Measurements from ENCODE around the gene HSPB2. TPM values are rescaled to one million over a fixed set of nuclear protein-coding genes. Genes with fewer than 3 reads are reported as not detected.
A peak's percentile ranks its signal among the peaks of the same experiment; 100 is the strongest.

HSPB2 gene
- total RNA-seq, 4 donors from 2014 or later = 0.21 to 5.2 TPM; not detected in 2

- Histone ChIP-seq H3K36me3 (no peaks in the 10 kb centered on the region), H3K27ac (no peak overlapping the region), H3K4me3 (no peak overlapping the region), H3K27me3 (no peaks in the 10 kb centered on the region), H3K4me1 (no peaks in the 10 kb centered on the region), H3K9me3 (no peaks in the 10 kb centered on the region)
- TF ChIP-seq CTCF (IDR thresholded peaks at IDR 0.05) = no peak
- TF ChIP-seq POLR2A (IDR thresholded peaks at IDR 0.05) = no peak
- DNase-seq = no peak
- intact Hi-C loops (cut with DNase I; ENCODE audit: low total_unique reads) = no loop called here
Measured at GRCh38 chr11:111920908-111921307, 8.4 kb downstream of the HSPB2 start.

- intact Hi-C loops (cut with DNase I; ENCODE audit: low total_unique reads) = no loop called here
- DNase-seq = no peak
- Histone ChIP-seq H3K4me3 (no peak overlapping the region), H3K27ac (peak overlapping the region; percentile 34 to 94), H3K36me3 (no peaks in the 10 kb centered on the region), H3K4me1 (no peaks in the 10 kb centered on the region), H3K9me3 (no peaks in the 10 kb centered on the region), H3K27me3 (no peaks in the 10 kb centered on the region)
- TF ChIP-seq POLR2A (IDR thresholded peaks at IDR 0.05) (no peak), CTCF (IDR thresholded peaks at IDR 0.05) (no peak)
Measured at GRCh38 chr11:111921541-111922230, 9.2 kb downstream of the HSPB2 start.

- peak in 1 of 2 donors; percentile 91 for DNase-seq
- intact Hi-C loops (cut with DNase I; ENCODE audit: low total_unique reads) = no loop called here
- no peak overlapping the region for H3K4me3 ChIP-seq
Measured at GRCh38 chr11:111922803-111923202, 10.3 kb downstream of the HSPB2 start.

GRCh38 chr11:111923351-111923788 is 10.8 kb downstream of the HSPB2 start:
- no peak overlapping the region for H3K4me3 ChIP-seq
- TF ChIP-seq POLR2A (IDR thresholded peaks at IDR 0.05) (no peak), CTCF (IDR thresholded peaks at IDR 0.05) (no peak)
- intact Hi-C loops (cut with DNase I; ENCODE audit: low total_unique reads) = no loop called here
- no peaks in the 10 kb centered on the region for H3K9me3 ChIP-seq
- no peaks in the 10 kb centered on the region for H3K36me3 ChIP-seq
- peak overlapping the region; percentile 87 to 94 for H3K27ac ChIP-seq
- H3K27me3 ChIP-seq = no peaks in the 10 kb centered on the region
- H3K4me1 ChIP-seq = peaks cover 0 to 4% of the 10 kb centered on the region in 2 donors
- no peak for DNase-seq

More at GRCh38 chr11:111922803-111923202, 10.3 kb downstream of the HSPB2 start:
- H3K27me3 ChIP-seq = no peaks in the 10 kb centered on the region
- H3K27ac ChIP-seq = peak overlapping the region; percentile 87 to 94
- no peaks in the 10 kb centered on the region for H3K36me3 ChIP-seq
- no peaks in the 10 kb centered on the region for H3K9me3 ChIP-seq
- H3K4me1 ChIP-seq = peaks cover 0 to 4% of the 10 kb centered on the region in 2 donors
- no peak for TF ChIP-seq POLR2A (IDR thresholded peaks at IDR 0.05)
- TF ChIP-seq CTCF (IDR thresholded peaks at IDR 0.05) = no peak

GRCh38 chr11:111923951-111924350 is 11.4 kb downstream of the HSPB2 start:
- DNase-seq = no peak
- Histone ChIP-seq H3K4me3 (no peak overlapping the region), H3K9me3 (no peaks in the 10 kb centered on the region), H3K27me3 (no peaks in the 10 kb centered on the region), H3K36me3 (no peaks in the 10 kb centered on the region), H3K27ac (peak overlapping the region; percentile 87 to 94), H3K4me1 (peaks cover 0 to 4% of the 10 kb centered on the region in 2 donors)
- intact Hi-C loops (cut with DNase I; ENCODE audit: low total_unique reads) = no loop called here
- TF ChIP-seq POLR2A (IDR thresholded peaks at IDR 0.05) (no peak), CTCF (IDR thresholded peaks at IDR 0.05) (no peak)
